GM21717 (cell line): ENCODE data around the gene SLC1A7.

Experiments used
- ATAC-seq: cut with Tn5 transposase; IDR thresholded peaks from one replicate; pipeline ENCODE4 v1.9.1; 2021; ENCODE audit warnings: mild to moderate bottlenecking, moderate library complexity; ENCODE audit not compliant: unreplicated experiment

SLC1A7 gene

GRCh38 chr1:53116933-53117600 lies 25.4 kb downstream of the SLC1A7 start:
- ATAC-seq: no peak

DNA sequence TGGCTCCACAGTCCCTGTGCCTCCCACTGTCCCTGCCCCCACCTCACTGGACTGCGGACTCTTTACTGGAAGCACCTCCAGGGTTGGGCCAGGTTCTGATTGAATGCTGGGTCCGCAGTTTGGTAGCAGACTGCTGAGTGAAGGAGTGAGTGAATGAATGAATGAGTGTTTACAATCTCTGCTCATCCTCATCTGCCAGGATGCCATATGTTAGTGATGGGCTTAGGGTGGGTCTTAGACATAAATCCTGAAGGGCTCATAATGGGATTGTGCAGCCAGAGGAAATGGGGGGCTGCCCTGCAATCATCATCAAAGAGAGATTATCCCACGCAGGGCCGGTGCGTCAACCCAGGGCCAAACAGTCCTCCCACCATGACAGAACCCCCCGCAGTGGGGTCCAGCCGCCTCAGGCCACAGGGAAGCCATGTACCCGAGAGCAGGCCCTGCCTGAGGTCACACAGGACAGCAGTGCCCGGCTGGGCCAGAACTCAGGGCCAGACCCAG lies 26.1 kb downstream of the SLC1A7 start:
- no peak for ATAC-seq

- ATAC-seq: no peak
These were observed 26.8 kb downstream of the SLC1A7 start for GRCh38 chr1:53115403-53116306.

DNA sequence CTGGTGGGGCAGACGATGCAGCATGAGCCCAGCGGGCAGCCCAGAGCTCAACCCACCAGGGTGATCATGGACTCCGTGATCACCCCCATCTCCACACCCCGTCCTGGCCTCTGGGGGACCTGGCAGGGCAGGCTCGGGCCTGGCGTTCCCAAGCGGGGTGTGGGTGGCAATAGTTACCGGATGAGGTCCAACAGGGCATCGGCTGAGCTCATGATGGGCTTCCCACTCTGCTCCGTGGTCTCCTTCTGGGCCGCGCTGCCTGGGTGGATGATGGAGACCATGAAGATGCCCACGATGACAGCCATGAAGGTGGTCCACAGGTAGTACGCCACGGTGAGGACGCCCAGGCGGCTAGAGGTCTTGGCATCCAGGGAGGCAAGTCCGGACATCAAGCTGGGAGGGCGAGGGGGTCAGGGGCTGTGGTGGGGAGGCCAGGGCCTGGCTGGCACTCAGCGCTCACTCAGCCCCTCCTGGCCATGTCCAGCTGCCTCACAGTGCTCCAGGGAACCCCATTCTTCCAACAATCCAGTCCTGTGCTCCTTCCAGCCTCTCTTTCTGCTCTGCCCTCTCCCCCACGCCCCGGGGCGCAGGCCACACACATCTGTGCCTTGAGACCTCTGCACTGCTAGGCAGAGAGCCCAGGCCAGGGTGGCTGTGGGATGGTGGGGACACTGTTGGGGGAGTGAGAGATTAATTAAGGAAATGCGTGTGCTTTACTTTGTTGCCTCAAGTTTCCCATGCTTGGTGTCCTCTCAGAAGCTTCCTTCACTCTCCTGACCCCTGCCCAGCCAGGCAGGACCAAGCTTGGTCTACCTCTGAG lies 27.6 kb downstream of the SLC1A7 start:
- ATAC-seq: no peak

- no peak for ATAC-seq
These were observed 28.3 kb downstream of the SLC1A7 start for GRCh38 chr1:53114090-53114489.

DNA sequence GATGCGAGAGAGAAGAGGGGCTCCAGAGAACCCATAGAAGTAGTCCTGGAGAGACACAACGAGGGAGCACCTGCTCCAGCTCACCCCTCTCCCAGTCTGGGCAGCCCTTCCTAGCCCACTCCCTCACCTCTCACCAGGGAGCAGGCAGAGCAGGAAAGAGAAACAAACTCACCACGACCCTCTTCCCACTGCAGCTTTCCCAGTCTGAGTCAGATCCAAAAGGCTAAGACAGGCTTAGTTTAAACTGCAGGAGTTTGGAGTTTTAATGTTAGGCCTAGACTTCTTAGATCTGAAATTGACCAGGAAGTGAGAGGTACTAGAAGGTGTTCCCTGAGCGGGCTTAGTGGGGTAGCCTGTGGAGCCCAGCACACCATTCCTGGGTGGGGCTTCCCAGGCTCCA lies 29.6 kb downstream of the SLC1A7 start:
- ATAC-seq: no peak

- ATAC-seq: no peak
These were observed 30.1 kb downstream of the SLC1A7 start for GRCh38 chr1:53112271-53112774.

GRCh38 chr1:53111693-53112092 lies 30.7 kb downstream of the SLC1A7 start:
- ATAC-seq: no peak

DNA sequence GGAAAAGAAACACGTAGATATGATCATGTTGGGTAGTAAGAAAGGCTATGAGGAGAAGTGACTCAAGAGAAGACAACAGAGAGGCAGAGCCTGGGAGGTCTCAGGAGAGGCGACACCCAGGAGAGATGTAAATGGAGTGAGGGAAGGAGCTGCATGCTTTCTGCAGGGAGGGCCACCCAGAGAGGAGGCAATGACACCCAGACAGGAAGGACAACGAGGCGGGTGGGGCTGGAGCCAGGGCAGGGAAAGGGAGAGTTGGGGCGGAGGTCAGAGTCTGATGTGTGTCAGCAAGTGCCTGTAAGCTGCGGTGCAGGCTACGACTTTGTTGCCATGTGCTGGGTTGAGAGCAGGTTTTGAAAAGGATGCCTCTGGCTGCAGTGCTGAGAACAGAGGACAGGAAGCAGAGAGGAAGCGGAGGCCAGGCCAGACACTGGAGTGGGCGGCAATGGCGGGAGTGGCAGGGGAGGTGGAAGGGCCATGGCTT lies 31.3 kb downstream of the SLC1A7 start:
- no peak for ATAC-seq

DNA sequence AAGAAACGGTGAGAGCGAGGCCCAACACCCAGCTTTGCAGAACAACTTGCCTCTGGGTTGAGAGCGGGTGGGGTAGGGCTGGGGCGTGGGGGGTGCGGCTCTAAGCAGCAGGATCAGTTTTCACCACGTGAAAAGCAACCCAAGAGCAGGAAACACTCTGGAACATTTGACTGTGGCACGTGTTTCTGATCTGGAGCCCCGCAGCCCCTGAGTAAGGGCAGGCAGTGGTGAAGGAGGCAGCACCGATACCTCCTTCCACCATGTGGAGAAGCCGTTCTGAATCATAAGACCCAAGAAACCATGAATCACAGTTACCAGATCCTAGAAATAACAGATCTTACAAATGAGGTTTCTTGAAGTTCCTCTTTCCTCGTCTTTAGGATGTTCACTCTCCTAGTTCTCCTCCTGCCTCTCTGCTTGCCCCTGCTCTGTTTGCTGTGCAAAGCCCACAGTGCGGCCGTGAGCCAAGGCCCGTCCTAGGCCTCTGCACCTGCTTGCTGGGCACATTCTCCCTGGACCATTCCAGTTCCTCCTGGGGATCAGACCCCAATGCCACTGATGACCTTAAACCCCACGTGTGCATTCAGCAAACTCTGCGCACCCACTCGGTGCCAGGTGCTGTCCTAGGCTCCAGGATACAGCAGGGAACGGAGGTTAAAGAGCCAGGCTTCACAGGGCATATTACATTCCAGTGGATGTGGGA lies 31.9 kb downstream of the SLC1A7 start:
- ATAC-seq: no peak

GRCh38 chr1:53108646-53109580 lies 33.5 kb downstream of the SLC1A7 start:
- no peak for ATAC-seq

GRCh38 chr1:53107570-53108322 lies 34.7 kb downstream of the SLC1A7 start:
- ATAC-seq: no peak

GRCh38 chr1:53107090-53107489 lies 35.3 kb downstream of the SLC1A7 start:
- no peak for ATAC-seq

DNA sequence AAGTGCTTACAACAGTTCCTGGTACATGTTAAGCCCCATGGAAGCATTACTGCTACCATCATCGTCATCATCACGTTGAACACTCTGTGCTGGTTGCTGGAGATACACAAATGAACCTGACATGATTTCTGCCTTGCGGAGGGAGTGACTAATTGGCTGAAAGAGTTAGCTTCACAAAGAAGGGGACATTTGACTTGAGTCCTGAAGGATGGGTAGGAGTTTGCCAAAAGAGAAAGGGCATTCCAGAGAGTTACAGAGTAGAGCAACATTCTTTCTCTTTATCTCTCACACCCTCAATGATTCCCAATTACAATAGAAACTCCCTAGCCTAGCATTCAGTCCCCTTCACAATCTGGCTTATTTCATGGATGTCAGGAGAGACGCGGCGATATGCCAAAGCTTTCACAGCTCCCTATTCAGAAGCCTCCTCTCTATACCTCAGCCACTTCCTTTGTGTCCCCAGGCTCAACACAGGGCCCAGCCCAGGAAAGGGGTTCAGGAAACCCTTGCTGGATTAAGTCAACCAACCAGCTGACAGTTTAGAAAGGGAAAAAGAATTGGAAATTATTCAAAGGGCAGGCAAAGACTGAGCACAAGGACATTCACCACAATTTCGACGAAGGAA lies 38.0 kb downstream of the SLC1A7 start:
- ATAC-seq: no peak

- ATAC-seq: no peak
These were observed 47.9 kb downstream of the SLC1A7 start for GRCh38 chr1:53094533-53094919.

DNA sequence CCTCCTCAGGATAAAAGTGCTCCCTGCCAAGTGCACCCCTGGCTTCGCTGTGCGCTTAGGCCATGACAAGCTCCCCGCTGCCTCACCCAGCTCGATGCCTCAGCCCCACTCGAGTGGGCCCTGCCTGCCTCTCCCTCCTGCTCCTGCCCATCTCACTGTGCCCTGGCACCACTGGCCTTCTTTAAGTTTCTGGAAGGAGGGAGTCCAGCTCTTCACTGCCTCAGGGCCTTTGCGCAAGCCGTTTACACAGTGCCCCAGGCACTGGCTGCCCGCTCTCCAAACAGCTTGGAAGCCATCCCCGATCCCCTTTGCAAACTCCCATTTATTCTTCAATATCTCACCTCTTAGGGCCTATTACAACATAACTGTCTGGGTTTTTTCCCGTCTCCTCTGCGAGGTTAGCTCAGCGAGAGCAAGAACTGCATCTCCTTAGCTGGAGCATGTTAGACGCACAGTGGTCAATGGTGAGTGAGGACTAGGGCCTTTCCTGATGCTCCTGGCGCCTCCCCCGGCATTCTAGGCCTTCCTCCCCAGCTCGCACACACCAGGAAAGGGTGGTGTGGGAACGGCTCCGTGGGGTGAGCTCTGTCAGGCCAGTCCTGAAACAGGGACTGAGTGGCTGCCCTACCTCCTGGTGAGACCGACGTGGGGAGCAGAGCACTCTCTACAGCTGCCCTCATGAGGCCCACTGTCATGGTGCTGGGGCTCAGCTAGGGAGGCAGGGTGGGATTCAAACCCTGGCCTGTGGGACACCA lies 48.5 kb downstream of the SLC1A7 start:
- ATAC-seq: no peak

- no peak for ATAC-seq
These were observed 49.0 kb downstream of the SLC1A7 start for GRCh38 chr1:53093451-53093754.
